ENCODE results near the gene TMEM272. TPM values are rescaled to one million over a fixed set of nuclear protein-coding genes. Genes with fewer than 3 reads are reported as not detected.

Gene TMEM272
- polyA plus RNA-seq, 1 donor (not counting 4 experiments of a cell fraction or from before 2014, with no cell fraction given) = not detected

DNA sequence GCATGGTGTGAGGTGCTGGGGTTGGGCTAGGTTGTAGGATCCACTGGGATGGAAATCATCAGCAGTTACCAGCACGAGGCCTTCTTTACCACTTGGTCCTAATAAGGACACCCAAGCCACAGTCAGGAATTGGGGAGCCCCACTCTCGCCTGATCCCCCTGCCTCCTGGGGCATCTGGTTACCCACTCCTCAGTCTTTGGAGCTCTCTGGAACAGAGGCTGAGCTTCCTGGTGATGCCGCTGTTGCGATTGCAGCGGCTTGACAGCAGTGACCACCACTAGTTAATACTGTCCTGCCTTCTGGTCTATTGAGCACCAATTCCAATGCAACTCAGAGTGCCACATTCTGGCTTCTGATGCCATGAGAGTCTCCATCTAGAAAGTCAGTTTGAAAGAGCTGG is 13.5 kb downstream of the TMEM272 start:
- dilution Hi-C loops (cut with MboI; ENCODE audit: extremely low pct_ligation_motif_present, low sequenced_read_pairs) = no loop called here
- Histone ChIP-seq H3K4me3 (ENCODE audit: control insufficient read depth in 2 of 3, extremely low read depth in 1 of 3, insufficient read depth in 2 of 3, low read depth in 1 of 3, low read length in 3 of 3) (no peak overlapping the region), H3K36me3 (ENCODE audit: control insufficient read depth in 2 of 2, extremely low read depth in 1 of 2, insufficient read depth in 2 of 2, low read length in 2 of 2) (no peaks in the 10 kb centered on the region), H3K9me1 (ENCODE audit: control insufficient read depth, extremely low read depth, insufficient read depth, low read length) (no peaks in the 10 kb centered on the region), H2AFZ (ENCODE audit: control insufficient read depth, low read length) (no peak overlapping the region), H3K9ac (ENCODE audit: control insufficient read depth, extremely low read depth, insufficient read depth, low read length) (no peak overlapping the region), H3K9me3 (ENCODE audit: control insufficient read depth, low read depth, low read length) (no peaks in the 10 kb centered on the region), H3K79me2 (ENCODE audit: control insufficient read depth, insufficient read depth, low read length) (no peaks in the 10 kb centered on the region), H3K4me1 (ENCODE audit: control insufficient read depth, extremely low read depth, insufficient read depth, low read length) (peaks cover 4% of the 10 kb centered on the region), H3K27me3 (ENCODE audit: control insufficient read depth, extremely low read depth, insufficient read depth, low read length) (peaks cover 24% of the 10 kb centered on the region), H3K27ac (ENCODE audit: control insufficient read depth, insufficient read depth, low read length) (no peak overlapping the region), H4K20me1 (ENCODE audit: control insufficient read depth, extremely low read depth, insufficient read depth, low read length) (no peaks in the 10 kb centered on the region), H3K4me2 (ENCODE audit: control insufficient read depth, extremely low read depth, insufficient read depth, low read depth, low read length) (no peak overlapping the region)
- DNase-seq (ENCODE audit: low read depth, low spot score) (no peak), FAIRE-seq (no peak)
- TF ChIP-seq CTCF (optimal IDR thresholded peaks at IDR 0.05 in 1 of 3, IDR thresholded peaks at IDR 0.05 in 1 of 3, conservative IDR thresholded peaks at IDR 0.05 in 1 of 3; ENCODE audit: extremely low read depth in 1 of 3, insufficient read depth in 2 of 3, low read length in 3 of 3) (no peak), EZH2 (IDR thresholded peaks at IDR 0.05; ENCODE audit: low read length) (no peak)

DNA sequence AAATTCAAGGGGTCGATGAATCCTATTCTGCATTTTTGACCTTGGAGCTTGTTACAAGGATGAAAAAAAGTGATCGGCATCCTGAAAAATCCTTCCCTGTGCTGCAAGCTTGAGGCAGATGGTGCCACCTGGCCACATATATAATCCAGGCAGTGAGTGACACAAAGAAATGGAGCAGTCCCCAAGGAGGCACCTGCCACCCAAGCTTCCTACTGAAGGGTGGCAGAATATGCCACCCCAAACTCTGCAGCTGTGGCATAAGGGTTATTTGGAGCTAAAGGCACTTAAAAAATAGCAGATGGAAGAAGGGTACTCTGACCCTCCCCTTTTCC is 15.4 kb downstream of the TMEM272 start:
- Histone ChIP-seq H3K9me1 (ENCODE audit: control insufficient read depth, extremely low read depth, insufficient read depth, low read length) (no peaks in the 10 kb centered on the region), H3K27ac (ENCODE audit: control insufficient read depth, insufficient read depth, low read length) (no peak overlapping the region), H3K79me2 (ENCODE audit: control insufficient read depth, insufficient read depth, low read length) (no peaks in the 10 kb centered on the region), H4K20me1 (ENCODE audit: control insufficient read depth, extremely low read depth, insufficient read depth, low read length) (no peaks in the 10 kb centered on the region), H3K9me3 (ENCODE audit: control insufficient read depth, low read depth, low read length) (no peaks in the 10 kb centered on the region), H3K4me1 (ENCODE audit: control insufficient read depth, extremely low read depth, insufficient read depth, low read length) (peaks cover 7% of the 10 kb centered on the region), H3K4me2 (ENCODE audit: control insufficient read depth, extremely low read depth, insufficient read depth, low read depth, low read length) (no peak overlapping the region), H3K4me3 (ENCODE audit: control insufficient read depth in 2 of 3, extremely low read depth in 1 of 3, insufficient read depth in 2 of 3, low read depth in 1 of 3, low read length in 3 of 3) (no peak overlapping the region), H3K27me3 (ENCODE audit: control insufficient read depth, extremely low read depth, insufficient read depth, low read length) (peaks cover 24% of the 10 kb centered on the region), H2AFZ (ENCODE audit: control insufficient read depth, low read length) (no peak overlapping the region), H3K9ac (ENCODE audit: control insufficient read depth, extremely low read depth, insufficient read depth, low read length) (no peak overlapping the region), H3K36me3 (ENCODE audit: control insufficient read depth in 2 of 2, extremely low read depth in 1 of 2, insufficient read depth in 2 of 2, low read length in 2 of 2) (no peaks in the 10 kb centered on the region)
- DNase-seq (ENCODE audit: low read depth, low spot score) (no peak), FAIRE-seq (no peak)
- TF ChIP-seq CTCF (optimal IDR thresholded peaks at IDR 0.05 in 1 of 3, IDR thresholded peaks at IDR 0.05 in 1 of 3, conservative IDR thresholded peaks at IDR 0.05 in 1 of 3; ENCODE audit: extremely low read depth in 1 of 3, insufficient read depth in 2 of 3, low read length in 3 of 3) (no peak), EZH2 (IDR thresholded peaks at IDR 0.05; ENCODE audit: low read length) (no peak)
- dilution Hi-C loops (cut with MboI; ENCODE audit: extremely low pct_ligation_motif_present, low sequenced_read_pairs) = no loop called here
